T-helper 17 cell (primary cell): ENCODE data around the gene MARS1. TPM values are rescaled to one million over a fixed set of nuclear protein-coding genes. Genes with fewer than 3 reads are reported as not detected.
A peak's percentile ranks its signal among the peaks of the same experiment; 100 is the strongest.
"Not testable (repeated sequence)": the region's sequence is repeated elsewhere in the genome, so short reads cannot be mapped to it uniquely, and the experiment has no call there.

Source experiments
- ATAC-seq: fragments of 150-1000 bp; cut with Tn5 transposase; 2 replicates; pipeline ENCODE4 v1.10.0; 2021; ENCODE audit warnings: mild to moderate bottlenecking, moderate library complexity
- DNase-seq, 3 donors: peaks; one replicate each; pipeline versions ENCODE4 v3.0.0 to v3.0.0-alpha.2; 2020 to 2021
- H3K9me3 ChIP-seq: one replicate; pipeline ENCODE4 v1.7.0; 2013; ENCODE audit warnings: low read length, mild to moderate bottlenecking; ENCODE audit not compliant: control insufficient read depth, poor library complexity, severe bottlenecking
- H3K27ac Mint-ChIP-seq: one replicate; pipeline ENCODE4 v1.8.0; 2022; ENCODE audit warnings: mild to moderate bottlenecking, moderate library complexity, mixed read lengths
- H3K27me3 Mint-ChIP-seq: one replicate; pipeline ENCODE4 v1.8.0; 2022; ENCODE audit warnings: mixed read lengths
- H3K36me3 Mint-ChIP-seq: one replicate; pipeline ENCODE4 v1.8.0; 2022; ENCODE audit warnings: low read depth, mixed read lengths
- H3K4me1 Mint-ChIP-seq: one replicate; pipeline ENCODE4 v1.8.0; 2022; ENCODE audit warnings: mild to moderate bottlenecking, mixed read lengths
- H3K4me3 Mint-ChIP-seq: one replicate; pipeline ENCODE4 v1.8.0; 2022; ENCODE audit warnings: mild to moderate bottlenecking, moderate library complexity, mixed read lengths
- total RNA-seq, 4 donors: library from RNA in 2 of 4; stranded (reverse) in 2 of 4; gene quantifications; one replicate each; pipeline ENCODE4 v1.2.3 and lab custom pipeline; 2022 to 2026

Gene MARS1
- total RNA-seq, 2 donors from 2014 or later: 175 to 180 TPM

- H3K36me3 Mint-ChIP-seq: peaks cover 9% of the 10 kb centered on the region
These were observed 25.4 kb downstream of the MARS1 start for GRCh38 chr12:57513266-57513665.

GRCh38 chr12:57513677-57514076, 25.8 kb downstream of the MARS1 start:
- Mint-ChIP-seq H3K36me3 (peaks cover 12% of the 10 kb centered on the region), H3K4me1 (peaks cover 14% of the 10 kb centered on the region)
- not testable (repeated sequence) for H3K27me3 Mint-ChIP-seq, ATAC-seq, H3K9me3 ChIP-seq, DNase-seq, H3K4me3 Mint-ChIP-seq, H3K27ac Mint-ChIP-seq

More at GRCh38 chr12:57513266-57513665, 25.4 kb downstream of the MARS1 start:
- DNase-seq (no peak), ATAC-seq (no peak)
- peaks cover 10% of the 10 kb centered on the region for H3K4me1 Mint-ChIP-seq
- H3K27ac Mint-ChIP-seq: no peak overlapping the region
- H3K27me3 Mint-ChIP-seq: no peaks in the 10 kb centered on the region
- no peak overlapping the region for H3K4me3 Mint-ChIP-seq
- no peaks in the 10 kb centered on the region for H3K9me3 ChIP-seq

GRCh38 chr12:57514246-57514645, 26.4 kb downstream of the MARS1 start:
- H3K9me3 ChIP-seq, H3K27me3 Mint-ChIP-seq, ATAC-seq, H3K4me3 Mint-ChIP-seq, DNase-seq: not testable (repeated sequence)
- H3K36me3 Mint-ChIP-seq: peaks cover 14% of the 10 kb centered on the region
- H3K4me1 Mint-ChIP-seq: peaks cover 19% of the 10 kb centered on the region
- peak overlapping the region; percentile 34 for H3K27ac Mint-ChIP-seq

- H3K9me3 ChIP-seq: no peaks in the 10 kb centered on the region
- Mint-ChIP-seq H3K4me1 (peaks cover 22% of the 10 kb centered on the region), H3K36me3 (peaks cover 11% of the 10 kb centered on the region), H3K27me3 (no peaks in the 10 kb centered on the region), H3K27ac (no peak overlapping the region), H3K4me3 (no peak overlapping the region)
- ATAC-seq (no peak), DNase-seq (no peak)
These were observed 27.0 kb downstream of the MARS1 start for GRCh38 chr12:57514720-57515407.

GRCh38 chr12:57515408-57515933, 27.6 kb downstream of the MARS1 start:
- peaks cover 11% of the 10 kb centered on the region for H3K36me3 Mint-ChIP-seq
- H3K4me3 Mint-ChIP-seq: no peak overlapping the region
- H3K4me1 Mint-ChIP-seq: peaks cover 26% of the 10 kb centered on the region
- ATAC-seq: no peak
- no peaks in the 10 kb centered on the region for H3K27me3 Mint-ChIP-seq
- DNase-seq: no peak
- no peaks in the 10 kb centered on the region for H3K9me3 ChIP-seq
- H3K27ac Mint-ChIP-seq: peak overlapping the region; percentile 98

GRCh38 chr12:57515934-57516541, 28.2 kb downstream of the MARS1 start:
- H3K4me1 Mint-ChIP-seq: peaks cover 27% of the 10 kb centered on the region

GRCh38 chr12:57516617-57517153, 28.8 kb downstream of the MARS1 start:
- Mint-ChIP-seq H3K4me1 (peaks cover 31% of the 10 kb centered on the region), H3K27me3 (no peaks in the 10 kb centered on the region), H3K4me3 (no peak overlapping the region), H3K36me3 (peaks cover 11% of the 10 kb centered on the region), H3K27ac (peak overlapping the region; percentile 98)
- DNase-seq (no peak), ATAC-seq (no peak)
- H3K9me3 ChIP-seq: no peaks in the 10 kb centered on the region

More at GRCh38 chr12:57515934-57516541, 28.2 kb downstream of the MARS1 start:
- Mint-ChIP-seq H3K4me3 (no peak overlapping the region), H3K27ac (peak overlapping the region; percentile 98), H3K27me3 (no peaks in the 10 kb centered on the region), H3K36me3 (peaks cover 11% of the 10 kb centered on the region)
- ATAC-seq (no peak), DNase-seq (no peak)
- H3K9me3 ChIP-seq: no peaks in the 10 kb centered on the region

- Mint-ChIP-seq H3K4me3 (no peak overlapping the region), H3K36me3 (peaks cover 9% of the 10 kb centered on the region), H3K27ac (peak overlapping the region; percentile 98), H3K4me1 (peaks cover 35% of the 10 kb centered on the region), H3K27me3 (no peaks in the 10 kb centered on the region)
- no peak for DNase-seq
- H3K9me3 ChIP-seq: no peaks in the 10 kb centered on the region
- ATAC-seq: no peak
These were observed 29.3 kb downstream of the MARS1 start for GRCh38 chr12:57517187-57517586.

- H3K4me1 Mint-ChIP-seq: peaks cover 35% of the 10 kb centered on the region
- not testable (repeated sequence) for H3K27me3 Mint-ChIP-seq, ATAC-seq, H3K9me3 ChIP-seq, DNase-seq, H3K36me3 Mint-ChIP-seq
- H3K27ac Mint-ChIP-seq: peak overlapping the region; percentile 98
- H3K4me3 Mint-ChIP-seq: peak overlapping the region; percentile 25
These were observed 29.9 kb downstream of the MARS1 start for GRCh38 chr12:57517718-57518117.

- H3K27me3 Mint-ChIP-seq: no peaks in the 10 kb centered on the region
- peaks cover 37% of the 10 kb centered on the region for H3K4me1 Mint-ChIP-seq
- DNase-seq (no peak), ATAC-seq (no peak)
- peaks cover 9% of the 10 kb centered on the region for H3K36me3 Mint-ChIP-seq
- peak overlapping the region; percentile 98 for H3K27ac Mint-ChIP-seq
- H3K9me3 ChIP-seq: no peaks in the 10 kb centered on the region
- peak overlapping the region; percentile 97 for H3K4me3 Mint-ChIP-seq
These were observed 30.5 kb downstream of the MARS1 start for GRCh38 chr12:57518176-57518919.

- H3K4me3 Mint-ChIP-seq: peak overlapping the region; percentile 97
- ATAC-seq (no peak), DNase-seq (no peak)
- peaks cover 44% of the 10 kb centered on the region for H3K4me1 Mint-ChIP-seq
- H3K27me3 Mint-ChIP-seq: no peaks in the 10 kb centered on the region
- H3K9me3 ChIP-seq: no peaks in the 10 kb centered on the region
- peaks cover 9% of the 10 kb centered on the region for H3K36me3 Mint-ChIP-seq
- H3K27ac Mint-ChIP-seq: peak overlapping the region; percentile 98
These were observed 31.3 kb downstream of the MARS1 start for GRCh38 chr12:57518920-57519795.

GRCh38 chr12:57519796-57520052, 31.9 kb downstream of the MARS1 start:
- DNase-seq (peak in 1 of 3 donors; percentile 11), ATAC-seq (no peak)
- Mint-ChIP-seq H3K27me3 (no peaks in the 10 kb centered on the region), H3K36me3 (peaks cover 9% of the 10 kb centered on the region), H3K4me3 (peak overlapping the region; percentile 97), H3K27ac (peak overlapping the region; percentile 98), H3K4me1 (peaks cover 49% of the 10 kb centered on the region)
- no peaks in the 10 kb centered on the region for H3K9me3 ChIP-seq
